ENCODE data around the gene VSIR. TPM values are rescaled to one million over a fixed set of nuclear protein-coding genes. Genes with fewer than 3 reads are reported as not detected.
A peak's percentile ranks its signal among the peaks of the same experiment; 100 is the strongest.

Gene VSIR
- total and polyA plus RNA-seq, 12 donors, result 36.6 to 112 (median 69.0) TPM

DNA sequence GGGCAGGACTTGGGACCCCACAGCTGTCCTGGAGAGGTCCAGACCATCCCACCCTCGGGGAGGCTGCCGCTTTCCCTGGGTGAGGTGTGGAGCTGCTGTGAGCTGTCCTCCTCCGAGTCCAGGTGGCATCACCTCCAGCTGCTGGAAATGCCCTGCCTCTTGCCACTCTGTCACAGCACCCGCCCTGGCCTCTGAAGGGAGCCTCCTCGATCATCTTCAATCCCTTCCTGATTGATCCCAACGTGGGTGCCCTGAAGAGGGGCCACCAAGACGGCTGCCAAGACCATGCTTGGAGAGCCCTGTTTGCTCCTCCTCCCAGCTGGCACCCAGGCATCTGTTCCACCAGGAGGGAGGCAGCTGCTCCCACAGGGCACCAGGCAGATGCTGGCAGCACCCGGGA lies 58.3 kb downstream of the VSIR start:
- Histone ChIP-seq H3K27me3 (no peaks in the 10 kb centered on the region), H3K36me3 (no peaks in the 10 kb centered on the region), H3K4me3 (peak overlapping the region in 1 of 10 donors; percentile 9), H3K9me3 (no peaks in the 10 kb centered on the region), H3K27ac (peak overlapping the region; percentile 47 to 92 (median 89)), H3K4me1 (peaks cover 28 to 81% (median 62%) of the 10 kb centered on the region in 9 donors)
- 89 to 91% methylated on average over 8 of the region's 8 CpGs for WGBS, 2 donors
- TF ChIP-seq, protein P1, sequence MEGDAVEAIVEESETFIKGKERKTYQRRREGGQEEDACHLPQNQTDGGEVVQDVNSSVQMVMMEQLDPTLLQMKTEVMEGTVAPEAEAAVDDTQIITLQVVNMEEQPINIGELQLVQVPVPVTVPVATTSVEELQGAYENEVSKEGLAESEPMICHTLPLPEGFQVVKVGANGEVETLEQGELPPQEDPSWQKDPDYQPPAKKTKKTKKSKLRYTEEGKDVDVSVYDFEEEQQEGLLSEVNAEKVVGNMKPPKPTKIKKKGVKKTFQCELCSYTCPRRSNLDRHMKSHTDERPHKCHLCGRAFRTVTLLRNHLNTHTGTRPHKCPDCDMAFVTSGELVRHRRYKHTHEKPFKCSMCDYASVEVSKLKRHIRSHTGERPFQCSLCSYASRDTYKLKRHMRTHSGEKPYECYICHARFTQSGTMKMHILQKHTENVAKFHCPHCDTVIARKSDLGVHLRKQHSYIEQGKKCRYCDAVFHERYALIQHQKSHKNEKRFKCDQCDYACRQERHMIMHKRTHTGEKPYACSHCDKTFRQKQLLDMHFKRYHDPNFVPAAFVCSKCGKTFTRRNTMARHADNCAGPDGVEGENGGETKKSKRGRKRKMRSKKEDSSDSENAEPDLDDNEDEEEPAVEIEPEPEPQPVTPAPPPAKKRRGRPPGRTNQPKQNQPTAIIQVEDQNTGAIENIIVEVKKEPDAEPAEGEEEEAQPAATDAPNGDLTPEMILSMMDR (IDR thresholded peaks at IDR 0.05), result no peak
- intact Hi-C loops (cut with DNase I), result loop anchor here in 2 of 10 donors (10.0 kb wide), 2 partner anchors 60 to 180 kb away; partner anchors contain the start of gene VSIR (in 1 of the 2)
- DNase-seq (no peak), ATAC-seq (no peak)

DNA sequence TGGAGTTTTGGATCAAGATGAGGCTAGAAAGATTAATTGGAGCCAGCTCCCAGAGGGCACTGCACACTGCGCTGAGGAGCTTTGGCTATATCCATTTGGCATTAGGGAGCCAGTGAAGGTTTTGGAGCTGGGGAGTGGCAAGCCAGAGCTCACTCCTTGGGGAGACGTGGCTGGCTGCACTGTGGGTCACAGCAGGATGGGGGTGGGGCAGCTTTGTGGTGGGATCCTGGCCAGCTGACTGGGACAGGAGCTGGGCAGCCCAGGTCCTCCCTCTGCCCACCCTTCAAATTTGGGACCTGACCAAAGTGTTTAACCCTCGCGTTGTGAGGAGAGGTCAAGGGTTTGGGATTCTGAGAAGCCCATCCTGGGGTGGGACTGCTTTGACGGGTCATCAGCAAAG lies 58.7 kb downstream of the VSIR start:
- H3K27me3 ChIP-seq, result no peaks in the 10 kb centered on the region
- no peak for ATAC-seq
- DNase-seq, result no peak
- intact Hi-C loops (cut with DNase I), result loop anchor here in 5 of 10 donors (5.0 to 10.0 kb wide), 3 partner anchors 58 to 180 kb away; partner anchors contain the start of gene VSIR (in 5 of the 5)
- H3K4me3 ChIP-seq, result peak overlapping the region in 2 of 10 donors; percentile 9 to 32
- H3K4me1 ChIP-seq, result peaks cover 28 to 80% (median 62%) of the 10 kb centered on the region in 9 donors
- no peaks in the 10 kb centered on the region for H3K36me3 ChIP-seq
- H3K9me3 ChIP-seq, result no peaks in the 10 kb centered on the region
- WGBS, 2 donors, result 65 to 73% methylated on average over 5 of the region's 5 CpGs
- TF ChIP-seq, protein P1 (IDR thresholded peaks at IDR 0.05), result no peak
- H3K27ac ChIP-seq, result peak overlapping the region; percentile 47 to 92 (median 89)

GRCh38 chr10:71714031-71714410 lies 59.3 kb downstream of the VSIR start:
- WGBS, 2 donors, result 54 to 62% methylated on average over 4 of the region's 4 CpGs
- intact Hi-C loops (cut with DNase I), result loop anchor here in 5 of 10 donors (5.0 to 10.0 kb wide), 3 partner anchors 58 to 181 kb away; partner anchors contain the start of gene VSIR (in 5 of the 5)
- Histone ChIP-seq H3K4me1 (peaks cover 28 to 74% (median 64%) of the 10 kb centered on the region in 9 donors), H3K9me3 (no peaks in the 10 kb centered on the region), H3K4me3 (peak overlapping the region in 3 of 10 donors; percentile 9 to 32 (median 22)), H3K27ac (peak overlapping the region; percentile 47 to 92 (median 89)), H3K36me3 (no peaks in the 10 kb centered on the region), H3K27me3 (no peaks in the 10 kb centered on the region)
- TF ChIP-seq, protein P1 (IDR thresholded peaks at IDR 0.05), result no peak
- DNase-seq (no peak), ATAC-seq (no peak)

- ATAC-seq (peak; percentile 78 to 90 (median 84)), DNase-seq (peak; percentile 85 to 88)
- H3K27me3 ChIP-seq, result no peaks in the 10 kb centered on the region
- 29 to 40% methylated on average over 12 of the region's 12 CpGs for WGBS, 2 donors
- peak overlapping the region; percentile 47 to 92 (median 89) for H3K27ac ChIP-seq
- TF ChIP-seq, protein P1 (IDR thresholded peaks at IDR 0.05), result peak in 4 of 9 donors; percentile 9 to 35 (median 20)
- H3K36me3 ChIP-seq, result no peaks in the 10 kb centered on the region
- peak overlapping the region in 4 of 10 donors; percentile 9 to 32 (median 16) for H3K4me3 ChIP-seq
- no peaks in the 10 kb centered on the region for H3K9me3 ChIP-seq
- H3K4me1 ChIP-seq, result peaks cover 26 to 70% (median 62%) of the 10 kb centered on the region in 9 donors
- intact Hi-C loops (cut with DNase I), result loop anchor here in 7 of 10 donors (1.0 to 10.0 kb wide), 5 partner anchors 59 to 181 kb away; partner anchors contain the start of gene VSIR (in 6 of the 7)
Measured at GRCh38 chr10:71713135-71714030, 59.9 kb downstream of the VSIR start.
